ENCODE results near the gene RGP1.

The RGP1 gene

DNA sequence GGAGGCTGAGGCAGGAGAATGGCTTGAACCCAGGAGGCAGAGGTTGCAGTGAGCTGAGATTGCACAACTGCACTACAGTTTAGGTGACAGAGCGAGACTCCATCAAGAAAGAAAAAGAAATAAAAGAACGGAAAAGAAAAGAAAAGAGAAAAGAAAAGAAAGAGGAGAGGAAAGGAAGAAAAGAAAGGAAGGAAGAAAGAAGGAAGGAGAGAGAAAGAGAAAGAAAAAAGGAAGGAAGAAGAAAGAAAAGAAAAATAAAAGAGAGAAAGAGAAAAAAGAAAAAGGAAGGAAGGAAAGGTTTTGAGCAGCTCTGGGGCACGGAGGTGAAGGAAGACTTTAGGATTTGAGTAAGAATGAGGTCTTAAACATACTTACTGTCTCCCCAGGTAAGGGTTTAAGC lies 35.5 kb upstream of the RGP1 start:
- Histone ChIP-seq H3K4me1 (ENCODE audit: low read depth, poor library complexity, severe bottlenecking) (peaks cover 11% of the 10 kb centered on the region), H3K4me3 (IDR thresholded peaks at IDR 0.05; ENCODE audit: insufficient read depth, low read depth, low read length) (no peak overlapping the region), H3K79me2 (ENCODE audit: insufficient read depth, low read depth) (no peaks in the 10 kb centered on the region), H3K9ac (no peak overlapping the region), H3K36me3 (ENCODE audit: insufficient read depth) (peaks cover 3% of the 10 kb centered on the region; the same call in 1 of the 2 replicates), H4K20me1 (ENCODE audit: insufficient read depth) (no peaks in the 10 kb centered on the region), H3K4me2 (no peak overlapping the region), H2AFZ (ENCODE audit: low read depth) (no peak overlapping the region), H3K27ac (no peak overlapping the region), H3K27me3 (ENCODE audit: insufficient read depth, low read depth) (no peaks in the 10 kb centered on the region)
- TF ChIP-seq, protein P1, sequence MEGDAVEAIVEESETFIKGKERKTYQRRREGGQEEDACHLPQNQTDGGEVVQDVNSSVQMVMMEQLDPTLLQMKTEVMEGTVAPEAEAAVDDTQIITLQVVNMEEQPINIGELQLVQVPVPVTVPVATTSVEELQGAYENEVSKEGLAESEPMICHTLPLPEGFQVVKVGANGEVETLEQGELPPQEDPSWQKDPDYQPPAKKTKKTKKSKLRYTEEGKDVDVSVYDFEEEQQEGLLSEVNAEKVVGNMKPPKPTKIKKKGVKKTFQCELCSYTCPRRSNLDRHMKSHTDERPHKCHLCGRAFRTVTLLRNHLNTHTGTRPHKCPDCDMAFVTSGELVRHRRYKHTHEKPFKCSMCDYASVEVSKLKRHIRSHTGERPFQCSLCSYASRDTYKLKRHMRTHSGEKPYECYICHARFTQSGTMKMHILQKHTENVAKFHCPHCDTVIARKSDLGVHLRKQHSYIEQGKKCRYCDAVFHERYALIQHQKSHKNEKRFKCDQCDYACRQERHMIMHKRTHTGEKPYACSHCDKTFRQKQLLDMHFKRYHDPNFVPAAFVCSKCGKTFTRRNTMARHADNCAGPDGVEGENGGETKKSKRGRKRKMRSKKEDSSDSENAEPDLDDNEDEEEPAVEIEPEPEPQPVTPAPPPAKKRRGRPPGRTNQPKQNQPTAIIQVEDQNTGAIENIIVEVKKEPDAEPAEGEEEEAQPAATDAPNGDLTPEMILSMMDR (conservative IDR thresholded peaks at IDR 0.05; ENCODE audit: low read depth, low read length), result no peak

DNA sequence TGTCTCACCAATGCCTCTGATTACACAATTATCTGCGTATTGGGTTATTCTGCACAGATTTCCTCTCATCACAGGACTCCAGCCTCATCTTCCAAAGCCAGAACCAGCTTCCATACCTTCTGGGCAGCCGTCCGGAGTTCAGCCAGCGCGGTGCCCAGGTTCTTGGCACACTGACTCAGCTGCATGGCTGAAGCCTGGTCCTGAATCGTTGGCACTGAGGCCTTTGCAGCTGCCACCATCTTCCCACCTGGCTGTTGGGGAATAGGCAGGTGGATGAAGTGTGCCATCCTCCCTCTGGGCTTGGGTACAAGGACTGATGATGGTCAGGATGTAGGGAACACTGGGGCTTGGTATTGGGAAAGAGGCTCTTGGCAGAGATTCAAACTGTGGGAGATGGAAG lies 35.0 kb upstream of the RGP1 start:
- Histone ChIP-seq H3K9ac (no peak overlapping the region), H4K20me1 (ENCODE audit: insufficient read depth) (no peaks in the 10 kb centered on the region), H3K4me2 (no peak overlapping the region), H3K27ac (no peak overlapping the region), H3K27me3 (ENCODE audit: insufficient read depth, low read depth) (no peaks in the 10 kb centered on the region), H3K4me1 (ENCODE audit: low read depth, poor library complexity, severe bottlenecking) (peaks cover 11% of the 10 kb centered on the region), H3K79me2 (ENCODE audit: insufficient read depth, low read depth) (no peaks in the 10 kb centered on the region), H3K36me3 (ENCODE audit: insufficient read depth) (peaks cover 3% of the 10 kb centered on the region; the same call in 1 of the 2 replicates), H3K4me3 (IDR thresholded peaks at IDR 0.05; ENCODE audit: insufficient read depth, low read depth, low read length) (no peak overlapping the region), H2AFZ (ENCODE audit: low read depth) (no peak overlapping the region)
- TF ChIP-seq, protein P1 (conservative IDR thresholded peaks at IDR 0.05; ENCODE audit: low read depth, low read length), result no peak

DNA sequence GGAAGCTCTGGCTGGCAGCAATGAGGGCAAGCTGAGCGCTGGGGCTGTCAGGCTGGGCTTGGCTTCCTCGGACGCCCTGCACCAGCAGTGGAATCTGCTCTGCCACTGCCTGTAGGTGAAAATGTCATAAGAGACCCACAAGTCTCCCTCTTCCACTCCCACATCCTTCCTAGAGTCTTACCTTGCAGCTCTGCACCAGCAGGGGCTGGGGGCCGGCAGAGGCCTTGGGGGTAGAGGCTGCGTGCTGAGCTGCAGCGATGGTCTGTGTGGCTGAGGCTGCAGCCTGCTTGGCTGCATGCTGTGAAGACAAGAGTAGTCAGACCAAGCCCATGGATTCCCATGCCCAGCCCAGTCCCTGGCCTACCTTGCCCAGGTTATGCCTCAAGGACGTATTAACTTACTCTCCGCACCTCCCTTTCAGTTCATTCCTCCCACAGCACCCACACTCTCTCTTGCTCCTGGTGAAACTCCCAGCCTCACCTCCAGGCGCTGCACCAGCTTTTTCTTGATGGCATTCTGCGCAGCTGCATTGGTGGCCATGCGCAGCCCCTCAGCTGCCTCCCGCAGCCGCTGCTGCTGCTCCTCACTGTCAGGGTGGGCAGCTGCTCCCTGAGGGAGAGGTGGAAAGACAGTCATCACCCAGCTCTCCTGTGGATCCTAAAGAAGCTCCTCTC lies 34.4 kb upstream of the RGP1 start:
- Histone ChIP-seq H3K36me3 (ENCODE audit: insufficient read depth) (peaks cover 3% of the 10 kb centered on the region; the same call in 1 of the 2 replicates), H3K4me1 (ENCODE audit: low read depth, poor library complexity, severe bottlenecking) (peaks cover 11% of the 10 kb centered on the region), H4K20me1 (ENCODE audit: insufficient read depth) (no peaks in the 10 kb centered on the region), H3K79me2 (ENCODE audit: insufficient read depth, low read depth) (no peaks in the 10 kb centered on the region), H3K4me3 (IDR thresholded peaks at IDR 0.05; ENCODE audit: insufficient read depth, low read depth, low read length) (no peak overlapping the region), H3K4me2 (no peak overlapping the region), H3K27me3 (ENCODE audit: insufficient read depth, low read depth) (no peaks in the 10 kb centered on the region), H3K27ac (no peak overlapping the region), H2AFZ (ENCODE audit: low read depth) (no peak overlapping the region), H3K9ac (no peak overlapping the region)
- TF ChIP-seq, protein P1 (conservative IDR thresholded peaks at IDR 0.05; ENCODE audit: low read depth, low read length), result no peak

DNA sequence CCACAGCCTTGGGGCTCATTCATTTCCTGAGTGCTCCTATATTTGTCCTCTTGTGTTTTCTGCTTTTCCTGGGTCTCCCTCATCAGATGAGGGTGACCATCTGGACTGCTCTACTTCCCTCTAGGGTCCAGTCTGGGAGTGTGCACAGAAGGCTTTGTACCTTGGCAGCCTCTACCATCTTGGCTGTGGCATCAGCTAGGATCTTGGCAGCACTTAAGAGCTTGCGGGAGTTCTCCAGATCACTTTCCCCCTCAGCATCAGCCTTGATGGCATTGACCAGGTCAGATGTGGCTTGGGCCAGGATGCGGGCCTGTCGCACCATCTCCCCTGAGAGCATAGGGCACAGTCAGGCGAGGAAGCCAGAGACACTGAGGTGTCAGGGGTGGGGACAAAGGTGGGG lies 32.9 kb upstream of the RGP1 start:
- H3K36me3 ChIP-seq (ENCODE audit: insufficient read depth), result peaks cover 3% of the 10 kb centered on the region; the same call in 1 of the 2 replicates
- H3K4me1 ChIP-seq (ENCODE audit: low read depth, poor library complexity, severe bottlenecking), result peaks cover 11% of the 10 kb centered on the region
- H3K79me2 ChIP-seq (ENCODE audit: insufficient read depth, low read depth), result no peaks in the 10 kb centered on the region
- H3K27me3 ChIP-seq (ENCODE audit: insufficient read depth, low read depth), result no peaks in the 10 kb centered on the region
- TF ChIP-seq, protein P1 (conservative IDR thresholded peaks at IDR 0.05; ENCODE audit: low read depth, low read length), result no peak
- H3K9ac ChIP-seq, result no peak overlapping the region
- no peak overlapping the region for H3K4me3 ChIP-seq (IDR thresholded peaks at IDR 0.05; ENCODE audit: insufficient read depth, low read depth, low read length)
- no peaks in the 10 kb centered on the region for H4K20me1 ChIP-seq (ENCODE audit: insufficient read depth)
- H3K4me2 ChIP-seq, result no peak overlapping the region
- H2AFZ ChIP-seq (ENCODE audit: low read depth), result no peak overlapping the region
- no peak overlapping the region for H3K27ac ChIP-seq

Data from KMS-11 (cell line).